ENCODE measurements around the gene TGM1.

Gene TGM1

DNA sequence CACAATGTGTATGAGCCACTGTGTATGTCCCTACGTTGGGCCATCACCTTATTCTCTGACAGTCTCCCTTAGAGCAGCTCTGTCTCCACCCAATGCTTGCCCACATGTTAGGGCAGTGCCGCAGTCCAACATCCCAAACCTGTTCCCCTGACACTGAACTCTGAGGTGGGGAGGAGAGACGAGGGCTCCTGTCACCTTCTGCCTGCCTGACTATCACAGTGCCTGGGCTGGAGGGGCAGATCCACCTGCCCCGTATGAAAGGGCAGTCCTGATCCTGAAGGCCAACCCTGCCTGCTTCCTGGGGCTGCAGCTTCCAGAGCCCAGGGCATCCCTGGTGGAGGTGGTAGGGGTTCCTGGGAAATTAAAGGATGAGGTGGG, 2.2 kb downstream of the TGM1 start:
- Mint-ChIP-seq H3K9me3 (no peaks in the 10 kb centered on the region), H3K36me3 (ENCODE audit: low read depth) (no peaks in the 10 kb centered on the region), H3K27ac (no peak overlapping the region), H3K4me3 (no peak overlapping the region), H3K4me1 (no peaks in the 10 kb centered on the region), H3K27me3 (ENCODE audit: low read depth, poor library complexity) (peaks cover 2% of the 10 kb centered on the region)
- TF ChIP-seq, protein P1, sequence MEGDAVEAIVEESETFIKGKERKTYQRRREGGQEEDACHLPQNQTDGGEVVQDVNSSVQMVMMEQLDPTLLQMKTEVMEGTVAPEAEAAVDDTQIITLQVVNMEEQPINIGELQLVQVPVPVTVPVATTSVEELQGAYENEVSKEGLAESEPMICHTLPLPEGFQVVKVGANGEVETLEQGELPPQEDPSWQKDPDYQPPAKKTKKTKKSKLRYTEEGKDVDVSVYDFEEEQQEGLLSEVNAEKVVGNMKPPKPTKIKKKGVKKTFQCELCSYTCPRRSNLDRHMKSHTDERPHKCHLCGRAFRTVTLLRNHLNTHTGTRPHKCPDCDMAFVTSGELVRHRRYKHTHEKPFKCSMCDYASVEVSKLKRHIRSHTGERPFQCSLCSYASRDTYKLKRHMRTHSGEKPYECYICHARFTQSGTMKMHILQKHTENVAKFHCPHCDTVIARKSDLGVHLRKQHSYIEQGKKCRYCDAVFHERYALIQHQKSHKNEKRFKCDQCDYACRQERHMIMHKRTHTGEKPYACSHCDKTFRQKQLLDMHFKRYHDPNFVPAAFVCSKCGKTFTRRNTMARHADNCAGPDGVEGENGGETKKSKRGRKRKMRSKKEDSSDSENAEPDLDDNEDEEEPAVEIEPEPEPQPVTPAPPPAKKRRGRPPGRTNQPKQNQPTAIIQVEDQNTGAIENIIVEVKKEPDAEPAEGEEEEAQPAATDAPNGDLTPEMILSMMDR (IDR thresholded peaks at IDR 0.05) = no peak
- no peak for DNase-seq

DNA sequence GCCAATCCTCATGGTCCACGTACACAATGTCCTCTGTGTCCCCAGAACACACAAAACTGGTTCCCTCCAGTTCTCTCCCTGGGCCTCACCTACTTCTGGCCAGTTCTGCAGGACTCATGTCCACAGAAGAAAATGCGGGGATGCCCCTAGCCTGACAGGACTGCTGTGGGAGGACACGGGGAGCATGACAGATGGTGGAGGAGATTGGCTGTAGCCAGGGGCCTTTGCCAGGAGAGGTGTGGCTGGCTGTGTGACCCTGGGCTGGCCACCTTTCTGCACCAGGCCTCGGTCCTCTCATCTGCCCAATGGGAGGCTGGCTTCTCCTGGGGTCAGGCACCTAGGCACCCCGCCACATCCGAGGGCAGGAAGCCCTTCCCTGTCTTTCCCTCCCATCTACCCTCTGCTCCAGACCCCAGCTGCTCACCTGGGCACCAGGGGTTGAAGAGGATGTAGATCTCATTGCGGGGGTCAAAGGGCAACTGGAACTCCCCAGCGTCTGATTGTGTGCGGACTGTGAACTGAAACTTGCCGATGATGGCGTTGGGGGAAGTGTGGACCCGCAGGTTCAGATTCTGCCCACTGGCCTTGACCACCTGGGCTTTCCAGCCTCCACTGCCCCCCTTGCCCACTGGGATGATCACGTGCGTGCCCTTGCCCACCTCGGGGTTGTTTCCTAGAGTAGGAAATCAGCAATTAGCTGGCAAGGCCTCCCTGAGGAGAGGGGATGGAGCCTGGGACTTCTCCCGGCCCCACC, 2.8 kb downstream of the TGM1 start:
- TF ChIP-seq, protein P1 (IDR thresholded peaks at IDR 0.05) = no peak
- Mint-ChIP-seq H3K36me3 (ENCODE audit: low read depth) (no peaks in the 10 kb centered on the region), H3K27ac (no peak overlapping the region), H3K4me1 (no peaks in the 10 kb centered on the region), H3K27me3 (ENCODE audit: low read depth, poor library complexity) (peaks cover 2% of the 10 kb centered on the region), H3K4me3 (no peak overlapping the region), H3K9me3 (no peaks in the 10 kb centered on the region)
- no peak for DNase-seq

DNA sequence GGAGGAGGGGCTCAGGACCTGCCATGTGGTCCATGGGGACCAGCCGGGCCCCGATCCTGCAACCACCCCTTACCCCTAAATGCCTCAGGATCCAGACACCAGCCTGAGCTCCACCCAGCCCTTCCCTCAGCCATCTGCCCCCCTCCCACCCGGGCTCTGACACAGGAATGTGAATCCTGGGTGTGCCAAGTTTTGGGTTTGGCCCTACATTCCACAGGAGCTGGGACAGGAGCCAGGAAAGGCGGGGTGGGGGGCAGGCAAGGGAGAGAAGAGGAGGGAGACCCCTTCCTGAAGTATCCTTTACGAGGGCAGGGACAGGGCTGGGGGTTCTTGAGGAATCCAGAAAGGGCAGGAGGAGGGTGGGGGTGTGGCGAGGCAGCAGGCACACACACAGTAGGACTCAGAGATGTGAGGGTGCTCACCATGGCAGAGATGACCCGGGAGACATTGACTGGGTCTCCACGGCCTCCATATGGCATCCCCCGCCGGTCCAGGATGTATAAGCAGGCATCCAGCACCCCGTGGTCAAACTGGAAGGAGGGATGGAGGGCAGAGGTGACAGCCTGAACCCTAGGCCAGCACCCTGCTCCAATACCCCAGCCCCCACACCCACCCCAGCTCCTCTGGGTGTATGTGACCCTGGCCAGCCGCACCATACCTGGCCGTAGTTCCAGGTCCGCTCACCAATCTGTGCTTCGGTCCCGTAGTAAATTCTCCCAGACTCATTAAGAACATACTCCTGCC, 3.5 kb downstream of the TGM1 start:
- H3K27ac Mint-ChIP-seq = no peak overlapping the region
- TF ChIP-seq, protein P1 (IDR thresholded peaks at IDR 0.05) = no peak

DNA sequence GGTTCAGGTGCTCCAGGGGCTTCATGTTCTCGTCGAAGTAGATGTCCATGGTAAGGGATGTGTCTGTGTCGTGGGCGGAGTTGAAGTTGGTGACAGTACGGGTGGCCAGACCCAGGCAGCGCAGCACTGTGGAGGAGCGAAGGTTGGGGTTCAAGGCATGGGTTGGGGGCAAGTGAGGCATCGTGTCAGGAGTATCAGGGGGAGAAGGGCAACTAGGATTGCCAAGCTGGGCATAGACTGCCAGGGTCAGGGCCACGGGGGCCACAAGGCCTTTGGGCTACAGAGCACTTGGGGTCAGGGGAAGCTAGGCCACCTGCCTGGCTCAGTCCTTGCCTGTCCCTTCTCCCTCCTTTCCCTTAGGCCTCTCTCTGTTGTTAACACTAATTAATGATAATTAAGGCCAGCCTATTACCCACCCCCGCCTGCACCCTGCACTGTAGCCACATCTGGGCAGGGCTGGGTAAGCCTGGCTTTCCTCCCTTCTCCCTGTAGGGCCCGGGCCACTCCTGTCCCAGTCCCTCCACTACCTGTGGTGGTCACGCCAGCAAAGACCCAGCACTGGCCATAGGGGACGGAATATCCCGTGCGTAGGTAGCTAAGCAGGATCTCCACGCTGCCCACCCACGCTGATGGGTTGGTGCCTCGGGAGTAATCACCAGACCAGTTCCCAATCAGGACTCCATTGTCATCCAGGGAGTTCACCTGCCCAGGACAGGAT, 4.3 kb downstream of the TGM1 start:
- H3K27ac Mint-ChIP-seq = no peak overlapping the region
- TF ChIP-seq, protein P1 (IDR thresholded peaks at IDR 0.05) = no peak
- H3K4me1 Mint-ChIP-seq = no peaks in the 10 kb centered on the region
- peaks cover 2% of the 10 kb centered on the region for H3K27me3 Mint-ChIP-seq (ENCODE audit: low read depth, poor library complexity)
- H3K36me3 Mint-ChIP-seq (ENCODE audit: low read depth) = no peaks in the 10 kb centered on the region
- H3K9me3 Mint-ChIP-seq = no peaks in the 10 kb centered on the region
- no peak overlapping the region for H3K4me3 Mint-ChIP-seq
- no peak for DNase-seq

More for the DNA sequence above, 3.5 kb downstream of the TGM1 start:
- Mint-ChIP-seq H3K36me3 (ENCODE audit: low read depth) (no peaks in the 10 kb centered on the region), H3K4me1 (no peaks in the 10 kb centered on the region), H3K4me3 (no peak overlapping the region), H3K9me3 (no peaks in the 10 kb centered on the region), H3K27me3 (ENCODE audit: low read depth, poor library complexity) (peaks cover 2% of the 10 kb centered on the region)
- no peak for DNase-seq

DNA sequence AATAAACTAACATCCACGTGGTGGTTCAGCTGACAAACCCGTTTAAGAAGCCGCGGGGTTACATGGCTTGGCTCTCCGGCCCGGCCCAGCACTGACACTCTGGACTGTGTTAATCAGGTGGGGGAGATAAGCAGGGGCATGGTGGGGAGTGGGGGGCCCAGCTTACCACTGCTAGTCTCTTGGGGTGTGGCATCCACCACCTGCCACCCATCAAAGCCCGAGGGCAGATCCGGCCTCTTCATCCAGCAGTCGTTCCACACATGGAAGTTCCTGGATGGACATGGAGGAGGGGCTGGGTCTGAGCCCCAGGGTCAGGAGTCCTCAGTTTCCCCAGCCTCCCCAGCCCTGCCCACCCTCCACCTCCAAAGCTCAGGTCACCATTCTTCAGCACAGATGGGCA, 4.9 kb downstream of the TGM1 start:
- H3K27ac Mint-ChIP-seq = no peak overlapping the region

More for the DNA sequence above, 4.9 kb downstream of the TGM1 start:
- no peak for DNase-seq
- TF ChIP-seq, protein P1 (IDR thresholded peaks at IDR 0.05) = no peak
- H3K4me1 Mint-ChIP-seq = no peaks in the 10 kb centered on the region
- H3K27me3 Mint-ChIP-seq (ENCODE audit: low read depth, poor library complexity) = peaks cover 2% of the 10 kb centered on the region
- H3K36me3 Mint-ChIP-seq (ENCODE audit: low read depth) = no peaks in the 10 kb centered on the region
- H3K4me3 Mint-ChIP-seq = no peak overlapping the region
- no peaks in the 10 kb centered on the region for H3K9me3 Mint-ChIP-seq

Measured in nephron progenitor cell (in vitro differentiated cells).